Left cardiac atrium (tissue), 2 donors: ENCODE data around the gene CARS1. TPM values are rescaled to one million over a fixed set of nuclear protein-coding genes. Genes with fewer than 3 reads are reported as not detected.

Experiments used
- total RNA-seq, 2 donors: library from RNA; stranded (reverse); fragmentation: NEBNext Ultra II Directional; extraction: Animal tissue kit (Norgen Biotek cat#: 25700); gene quantifications; one replicate each; pipeline ENCODE4 v1.2.1, GENCODE V29; 2021
- donor health status: DM: no; HTN: yes; CAD: no; lungs with severe emphysema.
- donor health status: DM: yes; HTN: yes; CAD: no.

Gene CARS1
- total RNA-seq, 2 donors from 2014 or later, result 16.8 to 28.7 TPM

Other genes with a start within 250 kb of the CARS1 start
- 10 to 100 TPM; 23.3 to 44.2 TPM for gene CDKN1C, start 171.6 kb downstream of the CARS1 start, total RNA-seq
- gene PHLDA2, start 128.0 kb downstream of the CARS1 start, total RNA-seq, result 1 to 10 TPM; 2.2 to 3.4 TPM
- 100 to 1,000 TPM; 125 to 144 TPM for gene NAP1L4, start 65.1 kb downstream of the CARS1 start, total RNA-seq
- 10 to 100 TPM; 17.3 to 21.0 TPM for gene OSBPL5, start 107.9 kb upstream of the CARS1 start, total RNA-seq
- gene MRGPRG, start 161.4 kb upstream of the CARS1 start, total RNA-seq, result not detected
- gene MRGPRE, start 175.0 kb upstream of the CARS1 start, total RNA-seq, result under 1 TPM in 1 of 2 donors, not detected in 1; 0.15 TPM